ENCODE results near the gene STEAP1B.
"Not testable (repeated sequence)": the region's sequence is repeated elsewhere in the genome, so short reads cannot be mapped to it uniquely, and the experiment has no call there.

Gene STEAP1B

DNA sequence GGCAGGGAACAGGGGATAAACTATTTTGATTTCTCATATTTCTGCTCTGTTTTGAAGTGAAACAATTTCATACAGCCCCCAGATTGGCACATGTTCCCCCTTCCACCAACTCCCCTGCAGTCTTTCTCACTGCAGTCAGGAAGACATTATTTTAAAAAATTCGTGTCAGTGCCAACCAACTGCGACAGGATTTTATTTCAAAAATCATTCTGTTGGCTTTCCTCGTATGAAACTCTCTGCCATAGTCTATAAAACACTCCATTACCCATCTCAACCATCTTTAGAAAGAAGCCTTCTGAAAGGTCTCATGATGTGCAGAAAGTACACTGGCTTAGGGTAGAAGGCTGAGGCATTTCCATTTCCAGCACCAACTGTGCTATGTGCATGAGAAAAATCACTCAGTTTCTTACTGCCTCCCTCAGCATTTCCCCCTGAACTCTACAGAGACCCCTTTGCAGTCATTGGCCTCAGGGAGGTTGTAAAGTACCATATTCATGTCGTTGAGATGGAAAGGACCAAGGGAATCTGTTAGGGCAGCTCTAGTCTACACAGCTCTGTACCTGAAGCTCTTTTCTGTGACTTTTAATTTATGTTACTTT is 46.9 kb downstream of the STEAP1B start:
- DNase-seq (ENCODE audit: low spot score), result no peak

GRCh38 chr7:22452142-22452959 is 47.6 kb downstream of the STEAP1B start:
- DNase-seq (ENCODE audit: low spot score), result peak; percentile 88

- DNase-seq (ENCODE audit: low spot score), result not testable (repeated sequence)
These were observed 50.0 kb downstream of the STEAP1B start for GRCh38 chr7:22450013-22450412.

DNA sequence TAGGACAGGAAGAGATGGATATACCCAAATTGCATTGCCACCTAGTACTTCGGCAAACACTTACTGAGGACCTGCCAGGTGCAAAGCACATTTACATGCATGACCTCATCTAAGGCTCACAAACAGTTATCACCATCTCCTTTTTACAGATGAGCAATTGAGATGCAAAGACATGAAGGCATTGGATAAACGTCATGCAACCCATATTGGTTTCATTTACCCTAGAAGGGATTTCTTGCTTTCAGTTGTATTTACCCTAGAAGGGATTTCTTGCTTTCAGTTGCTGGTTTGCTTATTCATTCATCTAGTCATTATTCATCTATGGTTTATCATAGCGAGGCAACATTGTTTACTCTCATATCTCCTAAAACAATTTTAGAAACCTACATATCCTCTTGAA is 52.2 kb downstream of the STEAP1B start:
- no peak for DNase-seq (ENCODE audit: low spot score)

DNA sequence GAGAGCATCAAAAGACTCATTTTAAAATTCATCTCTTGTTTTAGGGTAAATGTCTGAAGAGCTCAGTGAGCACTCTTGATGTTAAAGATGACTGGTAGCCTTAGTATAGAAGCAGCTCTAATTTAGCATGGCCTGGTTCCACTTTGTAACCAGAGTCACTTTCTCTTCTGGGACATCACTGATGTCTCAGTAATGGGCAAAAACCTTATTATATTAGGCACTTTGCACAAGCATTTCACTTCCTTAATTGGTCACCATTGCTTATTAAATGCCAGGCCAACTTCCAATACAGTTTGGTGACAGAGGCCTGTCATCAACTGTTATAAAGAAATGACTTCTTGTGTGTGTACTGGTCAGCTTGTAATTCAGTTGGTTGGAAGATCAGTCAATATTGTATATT is 53.0 kb downstream of the STEAP1B start:
- no peak for DNase-seq (ENCODE audit: low spot score)

- DNase-seq (ENCODE audit: low spot score), result no peak
These were observed 54.1 kb downstream of the STEAP1B start for GRCh38 chr7:22445853-22446252.

GRCh38 chr7:22445140-22445743 is 54.7 kb downstream of the STEAP1B start:
- no peak for DNase-seq (ENCODE audit: low spot score)

GRCh38 chr7:22444181-22444971 is 55.6 kb downstream of the STEAP1B start:
- DNase-seq (ENCODE audit: low spot score), result no peak

GRCh38 chr7:22443370-22444180 is 56.4 kb downstream of the STEAP1B start:
- DNase-seq (ENCODE audit: low spot score), result no peak

- DNase-seq (ENCODE audit: low spot score), result no peak
These were observed 57.1 kb downstream of the STEAP1B start for GRCh38 chr7:22442882-22443369.

GRCh38 chr7:22442187-22442881 is 57.7 kb downstream of the STEAP1B start:
- DNase-seq (ENCODE audit: low spot score), result no peak

DNA sequence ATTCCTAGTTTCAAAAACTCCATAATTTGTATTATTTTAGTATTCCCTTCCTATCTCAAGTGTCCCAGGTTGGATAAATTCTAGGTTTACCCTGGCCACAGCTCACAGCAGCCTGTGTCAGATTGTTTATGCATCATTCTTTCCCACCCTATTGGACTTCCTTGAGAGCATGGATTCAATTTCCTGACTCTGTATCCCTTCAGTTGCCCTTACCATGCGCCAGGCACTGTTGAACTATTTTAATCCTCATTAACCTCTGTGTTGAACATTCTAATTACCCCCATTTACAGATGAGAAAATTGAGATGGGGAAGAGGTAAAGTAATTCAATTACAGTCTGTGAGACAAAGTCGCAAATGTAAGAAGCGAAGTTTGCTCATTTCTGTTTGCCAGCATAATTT is 58.8 kb downstream of the STEAP1B start:
- no peak for DNase-seq (ENCODE audit: low spot score)

DNA sequence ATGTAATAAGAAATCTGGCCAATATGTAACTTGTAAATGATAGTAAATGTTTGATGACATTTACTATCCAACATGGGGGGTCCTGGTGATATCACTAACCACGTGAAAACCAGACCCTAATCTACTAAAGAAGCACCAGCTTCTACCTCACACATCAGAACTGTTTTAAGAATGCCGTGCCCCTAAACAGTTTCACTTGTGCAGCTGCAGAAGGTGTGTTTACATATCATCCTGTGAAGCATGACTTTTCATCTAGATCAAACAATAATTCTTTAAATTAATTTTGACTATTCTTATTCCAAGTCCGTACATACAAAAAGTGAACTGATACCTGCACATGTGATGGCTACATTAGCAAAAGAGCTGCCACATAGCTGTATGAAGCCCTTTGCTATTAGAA is 61.0 kb downstream of the STEAP1B start:
- no peak for DNase-seq (ENCODE audit: low spot score)

- DNase-seq (ENCODE audit: low spot score), result not testable (repeated sequence)
These were observed 63.4 kb downstream of the STEAP1B start for GRCh38 chr7:22436552-22436951.

- no peak for DNase-seq (ENCODE audit: low spot score)
These were observed 64.3 kb downstream of the STEAP1B start for GRCh38 chr7:22435720-22436119.

DNA sequence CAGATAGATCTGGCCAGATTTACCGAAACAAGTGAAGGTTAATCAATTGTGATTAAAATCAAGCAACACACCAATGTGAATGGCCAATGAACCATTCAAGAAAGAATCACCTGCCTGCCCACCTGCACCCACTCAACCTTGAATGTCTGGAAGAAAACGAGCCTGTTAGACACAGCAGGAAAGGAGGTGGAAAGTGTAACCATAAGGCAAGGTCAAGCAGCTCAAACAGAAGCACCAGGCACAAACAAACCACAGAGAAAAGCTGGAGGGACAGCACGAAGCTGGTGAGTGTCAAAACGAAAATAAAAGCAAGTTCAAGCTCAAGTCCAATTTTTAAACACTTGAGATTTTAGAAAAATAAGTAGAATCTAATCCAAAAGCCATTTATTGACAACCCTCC is 64.9 kb downstream of the STEAP1B start:
- DNase-seq (ENCODE audit: low spot score), result no peak

DNA sequence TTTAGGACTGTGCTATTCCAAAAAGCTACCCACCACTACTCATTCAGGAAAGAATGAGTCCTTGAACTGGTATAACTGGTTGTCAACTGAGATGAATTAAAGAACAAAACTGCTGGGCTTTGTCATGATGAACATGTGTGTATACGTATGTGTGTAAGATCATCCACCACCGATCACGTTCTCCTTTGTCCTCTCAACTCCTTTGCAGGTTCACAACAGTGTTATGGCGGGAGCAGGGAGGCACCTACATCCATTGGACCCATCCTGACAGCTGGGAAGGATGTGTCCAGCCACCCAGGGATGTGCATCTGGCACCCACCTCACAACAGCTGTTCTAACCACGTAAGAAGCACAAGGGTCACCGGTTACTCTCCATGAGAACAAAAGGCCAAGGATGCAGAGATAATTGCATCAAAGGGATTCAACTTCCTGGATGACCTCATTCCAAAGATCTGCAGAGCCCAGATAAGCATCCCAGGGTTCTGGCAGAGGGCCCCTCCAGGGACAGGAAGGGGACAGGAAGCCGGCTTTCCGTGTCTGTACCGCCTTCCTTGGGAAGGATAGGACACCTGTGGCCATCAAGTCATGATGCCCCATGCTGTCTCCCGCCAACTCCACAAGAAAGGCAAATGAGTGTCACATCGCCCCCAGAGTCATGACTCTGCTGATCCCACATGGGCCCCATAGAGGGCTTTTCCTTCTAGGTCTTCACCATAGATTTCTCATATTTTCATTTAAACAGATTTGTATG is 66.1 kb downstream of the STEAP1B start:
- no peak for DNase-seq (ENCODE audit: low spot score)

DNA sequence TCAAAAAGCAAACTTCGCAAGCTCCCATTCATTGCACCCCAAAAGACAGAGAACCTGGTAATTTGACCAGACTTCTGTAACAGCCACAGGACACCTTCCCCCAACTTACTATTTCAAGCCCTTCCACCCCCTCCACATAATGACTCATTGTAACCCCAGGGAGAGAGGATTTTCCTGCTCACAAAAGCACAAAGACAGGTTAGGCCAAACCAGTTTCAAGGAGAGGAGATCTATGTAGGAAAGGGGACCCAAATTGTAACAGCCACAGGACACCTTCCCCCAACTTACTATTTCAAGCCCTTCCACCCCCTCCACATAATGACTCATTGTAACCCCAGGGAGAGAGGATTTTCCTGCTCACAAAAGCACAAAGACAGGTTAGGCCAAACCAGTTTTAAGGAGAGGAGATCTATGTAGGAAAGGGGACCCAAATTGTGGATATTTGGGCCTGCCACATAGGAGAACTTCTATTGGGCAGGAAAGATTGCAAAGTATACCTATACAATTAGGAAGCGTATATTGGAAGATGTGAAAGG is 66.8 kb downstream of the STEAP1B start:
- not testable (repeated sequence) for DNase-seq (ENCODE audit: low spot score)

- DNase-seq (ENCODE audit: low spot score), result no peak
These were observed 67.7 kb downstream of the STEAP1B start for GRCh38 chr7:22432203-22432718.

GRCh38 chr7:22430457-22430856 is 69.5 kb downstream of the STEAP1B start:
- no peak for DNase-seq (ENCODE audit: low spot score)
